SKM-1 treated with dmso at 0.1 percent for 144 hours (cell line): Measurements from ENCODE around the gene SOX9.
"Not testable (repeated sequence)": the region's sequence is repeated elsewhere in the genome, so short reads cannot be mapped to it uniquely, and the experiment has no call there.

Source experiments
- DNase-seq: peaks from one replicate; lab custom pipeline; 2025; ENCODE audit not compliant: unreplicated experiment; lab: John Stamatoyannopoulos, UW

The SOX9 gene

DNA sequence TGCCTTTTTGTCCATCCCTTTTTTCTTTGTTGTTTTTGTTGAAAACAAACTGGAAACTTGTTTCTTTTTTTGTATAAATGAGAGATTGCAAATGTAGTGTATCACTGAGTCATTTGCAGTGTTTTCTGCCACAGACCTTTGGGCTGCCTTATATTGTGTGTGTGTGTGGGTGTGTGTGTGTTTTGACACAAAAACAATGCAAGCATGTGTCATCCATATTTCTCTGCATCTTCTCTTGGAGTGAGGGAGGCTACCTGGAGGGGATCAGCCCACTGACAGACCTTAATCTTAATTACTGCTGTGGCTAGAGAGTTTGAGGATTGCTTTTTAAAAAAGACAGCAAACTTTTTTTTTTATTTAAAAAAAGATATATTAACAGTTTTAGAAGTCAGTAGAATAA lies 4.9 kb downstream of the SOX9 start:
- no peak for DNase-seq

DNA sequence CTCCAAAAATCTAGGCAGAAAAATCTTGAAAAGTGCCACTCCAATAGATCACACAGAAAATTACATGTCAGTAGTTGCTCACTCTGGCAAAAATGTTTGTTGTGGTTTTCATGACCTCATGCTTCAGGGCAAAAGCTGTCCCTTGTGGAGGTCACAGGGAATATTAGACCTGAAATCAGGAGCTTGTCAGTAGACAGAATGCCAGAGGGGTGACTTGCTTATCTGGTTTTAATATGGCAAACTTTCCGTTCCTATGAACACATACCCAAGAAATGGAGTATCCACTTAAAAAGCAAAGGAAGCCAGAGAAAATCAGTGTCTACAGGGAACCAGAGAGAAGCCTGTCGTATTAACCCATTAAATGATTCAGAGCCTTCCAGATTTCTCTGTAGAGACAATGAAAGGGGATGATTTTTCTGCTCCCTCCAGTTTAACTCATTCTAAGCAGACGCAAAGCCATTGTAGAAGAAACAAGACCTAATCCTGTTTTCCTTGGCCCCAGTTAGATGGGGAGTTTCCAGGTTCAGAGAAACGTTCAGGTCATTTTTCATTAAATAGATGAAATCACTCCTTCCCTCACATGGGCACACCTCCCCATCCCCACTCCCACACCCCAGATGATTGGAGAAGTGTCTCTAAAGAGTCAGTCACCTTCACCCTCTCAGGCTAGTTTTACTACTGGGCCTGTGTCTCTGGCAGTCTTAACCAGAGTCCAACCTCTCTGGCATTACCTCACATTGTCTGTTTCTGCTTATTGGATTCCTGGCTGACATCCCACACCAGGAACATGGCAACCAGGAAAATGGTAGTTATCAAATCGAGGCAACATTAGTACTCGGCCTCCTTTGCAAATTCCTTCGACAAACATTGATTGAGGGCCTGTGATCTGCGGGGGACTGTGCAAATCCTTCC lies 6.0 kb downstream of the SOX9 start:
- DNase-seq: no peak

DNA sequence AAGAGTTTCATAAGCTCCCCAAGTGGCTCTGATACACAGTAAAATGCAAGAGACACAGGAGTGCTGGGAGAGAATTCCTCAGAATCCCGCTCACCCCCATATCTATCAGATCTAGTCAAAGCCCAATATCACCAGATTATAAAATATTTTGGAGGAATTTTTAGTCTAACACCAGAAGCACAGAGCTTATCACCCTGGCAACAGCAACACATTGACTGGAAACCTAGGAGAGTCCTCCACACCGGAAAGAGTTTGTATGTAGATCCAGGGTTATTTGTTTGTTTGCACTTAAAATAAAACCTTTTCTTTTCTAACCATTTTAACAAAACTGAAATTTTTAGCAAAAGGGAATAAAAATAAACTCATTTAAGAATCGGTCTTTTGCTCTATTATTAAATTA lies 7.2 kb downstream of the SOX9 start:
- no peak for DNase-seq

DNA sequence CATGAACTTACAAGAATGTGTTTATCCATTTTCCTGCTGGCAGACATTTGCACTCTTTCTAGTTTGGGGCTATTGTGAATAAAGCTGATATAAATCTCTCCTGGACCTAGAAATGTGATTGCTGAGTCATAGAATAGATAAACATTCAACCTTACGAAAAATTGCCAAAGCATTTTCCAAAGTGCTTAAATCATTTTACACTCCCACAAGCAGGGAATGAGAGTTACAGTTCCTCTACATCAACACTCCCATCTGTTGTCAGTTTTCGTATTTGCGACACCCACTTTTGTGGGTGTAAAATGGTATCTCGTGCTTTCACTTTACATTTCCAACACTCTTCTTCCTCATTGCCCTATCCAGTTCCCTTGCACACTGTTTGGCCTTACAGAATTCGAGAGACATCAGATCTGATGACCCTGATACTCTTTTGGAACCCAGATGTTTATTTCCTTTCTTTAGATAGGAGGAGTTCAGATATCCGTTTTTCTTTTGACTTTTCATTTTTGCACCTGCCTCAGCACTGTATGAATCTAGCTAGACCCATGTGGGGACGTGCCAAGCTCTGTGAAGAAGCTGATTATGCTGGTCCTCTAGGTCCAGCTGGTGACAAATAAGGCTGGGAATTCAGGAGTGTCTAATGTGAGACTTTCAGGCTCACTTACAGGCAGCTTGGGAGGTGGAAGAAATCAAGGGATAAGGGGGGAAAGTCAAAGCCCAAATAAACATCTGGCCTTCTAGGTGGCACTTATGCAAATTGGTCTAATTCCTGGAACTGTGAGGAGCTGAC lies 14.0 kb downstream of the SOX9 start:
- DNase-seq: no peak

DNA sequence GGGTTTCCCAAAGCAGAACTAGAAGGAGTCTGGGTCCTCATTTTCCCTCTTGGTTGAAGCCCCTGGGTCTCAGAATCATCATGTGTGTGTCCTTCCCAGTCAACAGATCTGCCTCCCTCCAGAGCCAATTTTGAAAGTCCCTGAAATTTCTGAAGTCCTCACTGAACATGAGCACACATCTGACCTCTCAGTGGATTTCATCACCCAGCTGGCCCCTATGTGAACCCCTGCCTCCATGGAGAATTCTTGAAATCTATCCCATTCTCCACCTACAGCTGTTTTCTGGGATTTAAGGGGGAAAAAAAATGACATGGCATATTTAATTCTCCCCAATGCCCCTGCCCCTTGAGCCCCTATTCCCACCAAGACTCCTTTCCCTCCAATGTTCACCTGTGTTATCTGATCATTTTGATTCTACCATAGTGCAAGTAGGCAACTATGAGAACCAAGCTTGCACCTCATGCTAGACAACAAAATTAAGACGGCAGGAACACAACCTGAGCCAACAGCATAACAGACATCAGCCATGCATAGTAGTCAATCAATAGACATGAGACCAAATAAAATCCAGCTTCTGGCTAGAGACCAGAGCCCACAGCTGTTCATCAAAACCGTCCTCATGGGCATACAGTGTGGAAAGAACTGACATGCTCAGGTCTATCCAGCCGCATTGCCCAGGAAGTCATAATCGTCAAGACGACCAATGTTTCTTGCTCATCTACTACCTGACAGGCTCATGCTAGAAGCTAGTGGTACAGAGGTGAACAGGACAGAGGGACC lies 14.9 kb downstream of the SOX9 start:
- no peak for DNase-seq

DNA sequence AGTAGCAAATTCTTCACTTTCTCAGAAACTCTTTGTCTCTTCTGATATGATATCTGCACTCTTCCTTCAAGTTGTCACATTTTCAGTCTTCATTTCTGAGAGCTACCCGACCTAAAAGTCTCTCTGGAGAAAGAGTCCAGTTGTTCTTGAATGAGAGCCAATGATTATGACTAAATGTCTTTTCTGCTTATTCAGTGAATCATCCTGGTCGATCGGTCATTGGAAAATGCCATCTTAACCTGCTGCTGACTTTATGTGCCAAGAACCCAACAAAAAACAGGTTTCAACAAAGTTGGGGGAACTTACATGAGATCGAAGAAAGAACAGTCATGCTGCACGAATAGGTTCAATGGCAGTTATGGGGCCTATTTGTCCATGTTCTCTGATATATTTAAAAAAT lies 15.9 kb downstream of the SOX9 start:
- no peak for DNase-seq

DNA sequence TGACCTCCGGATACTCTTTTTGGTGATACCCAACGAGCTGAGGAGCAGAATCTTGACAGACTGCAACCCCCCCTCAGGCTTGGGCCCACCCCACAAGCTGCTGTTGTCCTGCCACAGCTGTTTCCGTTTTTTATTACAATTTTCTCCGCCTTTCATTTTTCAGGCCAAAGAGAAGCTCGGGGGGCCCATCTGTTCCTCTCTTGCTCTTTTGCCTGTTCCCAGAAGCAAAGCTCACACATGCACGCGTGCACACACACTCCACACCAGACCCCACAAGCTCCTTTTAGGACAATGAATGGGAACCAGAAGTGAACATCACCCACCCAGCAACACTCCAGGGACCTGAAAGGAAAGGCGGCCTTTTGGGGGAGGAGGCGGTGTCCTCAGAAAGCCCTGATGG lies 16.3 kb downstream of the SOX9 start:
- no peak for DNase-seq

DNA sequence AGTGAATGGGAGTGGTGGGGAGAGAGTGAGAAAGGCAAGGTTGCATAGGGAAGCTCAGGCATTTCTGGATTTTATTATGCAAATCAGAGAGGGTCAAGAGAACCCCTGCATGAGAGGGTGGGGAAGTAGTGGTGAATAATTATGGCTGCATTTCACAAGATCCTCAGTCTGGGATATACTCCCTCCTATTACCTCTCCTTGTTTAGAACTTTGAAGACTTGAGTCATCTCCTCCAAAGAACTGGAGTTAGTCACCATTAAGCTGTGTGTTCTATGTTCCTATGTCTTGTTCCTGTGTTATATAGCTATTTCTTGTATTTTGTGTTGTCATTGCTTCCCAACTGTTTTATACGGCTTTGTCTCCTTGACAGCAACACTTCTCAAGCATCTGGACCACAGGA lies 18.4 kb downstream of the SOX9 start:
- DNase-seq: no peak

DNA sequence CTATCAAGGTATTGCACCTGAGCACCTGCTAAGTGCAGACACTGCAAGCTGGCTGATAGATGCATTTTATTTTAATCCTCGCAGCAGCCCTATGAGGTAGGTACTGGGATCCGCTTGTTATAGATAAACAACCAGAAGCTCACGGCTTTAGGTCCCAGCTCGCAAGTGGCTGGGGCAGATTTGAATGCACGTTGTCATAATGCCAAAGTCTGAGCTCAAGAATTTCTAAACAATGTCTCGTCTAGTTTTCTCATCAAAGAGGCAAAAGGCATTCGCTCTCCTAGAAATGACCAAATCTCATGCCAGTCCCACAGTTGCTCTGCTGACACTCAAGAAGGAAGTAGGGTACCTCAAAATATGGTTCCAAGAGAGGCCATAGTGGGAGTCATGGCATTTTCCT lies 20.5 kb downstream of the SOX9 start:
- DNase-seq: no peak

DNA sequence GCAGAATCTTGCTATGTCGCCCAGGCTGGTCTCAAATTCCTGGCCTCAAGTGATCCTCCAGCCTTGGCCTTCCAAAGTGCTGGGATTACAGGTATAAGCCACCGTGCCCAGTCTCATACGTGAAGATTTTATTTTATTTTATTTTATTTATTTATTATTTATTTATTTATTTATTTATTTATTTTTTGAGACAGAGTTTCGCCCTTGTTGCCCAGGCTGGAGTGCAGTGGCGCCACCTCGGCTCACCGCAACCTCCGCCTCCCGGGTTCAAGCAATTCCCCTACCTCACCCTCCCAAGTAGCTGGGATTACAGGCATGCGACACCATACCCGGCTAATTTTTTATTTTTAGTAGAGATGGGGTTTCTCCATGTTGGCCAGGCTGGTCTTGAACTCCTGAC lies 21.3 kb downstream of the SOX9 start:
- not testable (repeated sequence) for DNase-seq

DNA sequence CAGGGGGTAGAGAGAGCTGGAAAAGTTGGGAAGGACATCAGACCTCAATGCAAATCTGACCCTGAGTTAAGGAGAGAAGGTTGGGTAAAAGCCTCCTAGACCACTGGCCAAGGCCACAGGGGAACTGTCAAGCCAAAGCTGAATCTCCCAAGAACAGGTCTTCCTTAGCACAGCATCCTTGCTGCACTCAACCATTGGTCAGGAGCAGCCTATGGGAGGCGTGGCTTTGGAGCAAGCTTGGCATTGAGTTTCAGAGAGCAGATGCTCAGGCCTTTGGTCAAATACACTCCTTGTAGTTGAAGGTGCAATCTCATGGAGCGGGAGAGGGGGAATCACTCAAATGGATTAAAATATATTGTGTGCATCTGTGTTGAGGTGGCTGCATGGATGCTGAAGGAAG lies 21.8 kb downstream of the SOX9 start:
- DNase-seq: no peak

DNA sequence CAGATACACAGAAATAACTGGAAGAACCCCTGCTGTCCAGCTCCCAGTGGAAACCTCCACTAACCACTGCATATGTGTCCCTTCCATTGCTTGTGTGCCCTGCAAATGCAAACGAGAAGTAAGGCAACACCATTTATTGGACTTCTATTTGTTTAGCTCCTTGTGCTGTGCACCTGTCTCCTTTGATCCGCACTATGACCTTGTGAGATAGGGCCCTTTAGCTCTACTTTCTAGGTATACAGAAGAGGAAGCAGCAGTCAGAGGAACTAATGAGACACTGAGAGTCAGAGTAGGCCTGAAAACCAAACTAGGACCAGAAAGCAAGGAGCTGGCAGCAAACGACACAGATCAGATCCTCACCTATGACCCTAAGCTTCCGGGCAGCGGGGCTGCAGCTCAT lies 22.4 kb downstream of the SOX9 start:
- no peak for DNase-seq

DNA sequence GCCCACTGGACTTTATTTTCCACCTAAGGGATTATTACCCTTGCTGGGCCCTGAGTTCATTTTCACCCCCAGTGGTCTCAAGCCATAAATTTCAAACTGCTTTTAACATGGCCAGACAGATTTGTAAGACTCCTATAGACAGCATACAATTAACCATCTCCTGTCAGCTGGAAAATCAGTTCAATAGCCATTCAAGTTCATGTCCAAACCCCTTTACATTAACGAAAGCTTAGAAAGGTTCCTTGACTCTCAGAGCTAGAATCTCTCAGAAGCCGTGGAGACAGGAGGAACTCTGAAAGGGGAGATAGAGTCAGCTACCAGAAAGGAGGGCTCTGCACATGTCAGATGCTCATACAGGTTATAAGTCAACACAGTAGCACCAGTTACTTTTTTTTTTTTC lies 23.3 kb downstream of the SOX9 start:
- no peak for DNase-seq

DNA sequence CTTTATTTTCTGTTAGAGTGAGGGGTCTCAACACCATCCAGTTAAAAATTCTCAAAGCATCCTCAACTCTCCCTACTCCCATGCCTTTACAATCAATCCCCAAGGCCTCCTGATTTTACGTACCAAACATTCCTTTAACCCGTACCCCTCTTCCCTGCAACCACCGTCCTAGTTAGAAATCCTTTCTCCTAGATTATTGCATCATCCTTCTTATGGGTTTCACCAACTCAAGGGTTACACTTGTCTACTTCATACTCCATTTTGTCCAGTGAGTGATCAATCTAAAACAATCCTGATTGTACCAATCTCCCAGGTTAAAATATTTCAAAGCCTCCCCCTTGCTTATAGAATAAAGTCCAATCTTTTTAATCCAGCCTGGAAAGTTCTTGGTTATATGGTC lies 24.7 kb downstream of the SOX9 start:
- no peak for DNase-seq

DNA sequence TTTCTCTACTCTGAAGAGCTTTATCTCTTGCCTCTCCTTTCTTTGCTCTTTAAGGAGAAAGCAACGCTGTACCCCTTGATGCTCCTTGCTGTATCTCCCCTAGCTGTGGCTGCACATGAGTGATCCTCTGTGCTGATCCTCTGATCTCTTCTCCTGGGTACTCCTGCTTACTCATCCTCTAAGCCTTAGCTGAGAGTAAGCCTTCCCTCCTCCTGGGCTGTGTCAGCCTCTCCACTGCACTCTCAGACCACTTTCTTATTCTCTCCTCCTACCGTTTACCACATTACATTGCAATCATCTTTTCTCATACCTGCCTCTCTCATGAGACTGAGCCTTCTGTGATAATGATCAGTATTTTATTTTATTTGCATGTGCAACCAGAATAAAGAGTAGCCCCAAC lies 25.1 kb downstream of the SOX9 start:
- no peak for DNase-seq

DNA sequence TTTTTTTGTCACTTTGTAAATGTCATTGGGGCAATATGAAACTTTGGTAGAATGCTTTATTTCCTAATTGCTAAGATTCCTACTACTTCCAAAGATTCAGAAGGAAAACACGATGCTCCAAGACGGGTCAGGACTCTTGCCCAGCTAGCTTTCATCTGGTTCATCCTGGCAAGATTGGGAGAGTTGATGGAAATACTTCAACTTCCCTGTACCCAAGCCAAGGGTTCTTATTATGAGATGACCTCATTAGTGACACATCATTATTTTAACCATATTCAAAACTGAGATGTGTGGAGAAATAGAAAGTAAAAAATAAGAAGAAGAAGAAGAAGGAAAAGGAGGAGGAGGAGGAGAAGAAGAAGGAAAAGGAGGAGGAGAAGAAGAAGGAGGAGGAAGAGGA lies 25.6 kb downstream of the SOX9 start:
- no peak for DNase-seq

DNA sequence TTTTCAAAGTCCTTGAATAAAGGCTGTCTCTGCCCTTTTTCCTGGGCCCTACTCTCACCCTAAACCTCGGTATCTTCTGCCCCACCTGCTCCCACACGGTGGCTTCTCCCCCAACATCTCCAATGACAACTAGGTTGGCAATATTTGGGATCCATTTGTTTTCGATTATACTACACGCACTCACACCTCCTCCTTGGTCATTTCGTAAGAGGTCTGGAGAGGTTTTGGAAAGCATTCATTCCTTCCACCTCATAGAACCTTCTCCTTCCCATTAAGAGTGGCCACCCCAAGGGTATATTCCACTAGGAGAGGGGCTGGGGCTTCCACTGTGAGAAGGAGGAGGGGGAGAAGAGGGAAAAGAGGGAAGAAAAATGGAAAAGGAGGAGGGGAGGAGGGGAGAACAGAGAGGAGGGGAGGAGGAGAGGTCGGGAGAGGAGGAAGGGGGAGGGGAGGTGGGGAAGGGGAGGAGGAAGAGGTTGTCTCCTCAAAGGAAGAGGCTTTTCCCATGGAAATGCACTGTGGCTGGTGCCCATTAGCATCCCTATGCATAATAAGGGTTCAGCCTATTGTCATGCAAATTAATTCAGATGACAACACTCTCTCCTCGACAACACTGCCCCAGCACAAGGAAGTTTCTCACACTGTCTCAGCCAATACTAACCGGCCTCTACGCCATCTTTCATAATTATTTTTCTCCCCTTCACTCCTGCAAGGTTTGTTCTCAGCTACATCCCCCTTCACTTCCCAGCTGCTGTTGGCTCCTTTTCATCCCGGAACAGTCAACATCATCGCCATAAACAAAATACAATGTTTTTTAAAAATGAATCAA lies 30.0 kb downstream of the SOX9 start:
- DNase-seq: no peak

DNA sequence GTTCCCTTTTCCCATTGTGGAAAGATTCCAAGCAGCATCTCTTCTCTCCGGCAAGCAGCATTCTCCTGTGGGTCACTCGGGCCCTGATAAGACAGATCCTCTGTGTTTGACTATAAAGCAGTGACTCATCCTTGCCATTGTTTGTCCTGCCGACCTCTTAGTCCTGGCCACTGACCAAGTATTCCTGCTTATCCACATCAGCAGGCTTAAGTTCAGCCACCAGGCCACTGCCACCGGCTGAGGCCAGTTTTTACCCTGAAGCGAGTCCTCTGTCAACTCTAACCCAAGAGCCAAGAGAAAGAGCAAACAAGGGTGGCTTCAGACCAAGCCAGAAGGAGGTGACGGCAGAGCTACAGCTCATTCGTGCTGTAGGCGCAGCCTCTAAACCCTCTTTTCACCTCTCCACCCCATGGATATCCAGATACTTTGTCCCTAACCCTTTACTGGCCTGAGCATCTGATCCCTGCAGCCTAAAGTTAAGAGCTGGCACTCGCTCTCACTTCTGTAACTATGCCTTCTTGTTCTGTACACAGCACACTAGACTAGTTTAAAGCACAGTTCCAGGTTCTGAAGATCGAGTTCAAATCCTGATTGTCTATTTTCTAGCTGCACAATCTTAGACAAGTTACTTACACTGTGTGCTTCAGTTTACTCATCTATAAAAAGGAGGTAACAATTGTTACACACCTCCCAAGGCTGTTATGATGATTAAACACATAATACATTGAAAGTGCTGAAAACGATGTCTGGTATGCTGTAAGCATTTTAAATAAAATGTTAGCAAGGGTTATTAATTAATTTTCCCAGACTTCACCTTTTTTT lies 31.0 kb downstream of the SOX9 start:
- DNase-seq: no peak

DNA sequence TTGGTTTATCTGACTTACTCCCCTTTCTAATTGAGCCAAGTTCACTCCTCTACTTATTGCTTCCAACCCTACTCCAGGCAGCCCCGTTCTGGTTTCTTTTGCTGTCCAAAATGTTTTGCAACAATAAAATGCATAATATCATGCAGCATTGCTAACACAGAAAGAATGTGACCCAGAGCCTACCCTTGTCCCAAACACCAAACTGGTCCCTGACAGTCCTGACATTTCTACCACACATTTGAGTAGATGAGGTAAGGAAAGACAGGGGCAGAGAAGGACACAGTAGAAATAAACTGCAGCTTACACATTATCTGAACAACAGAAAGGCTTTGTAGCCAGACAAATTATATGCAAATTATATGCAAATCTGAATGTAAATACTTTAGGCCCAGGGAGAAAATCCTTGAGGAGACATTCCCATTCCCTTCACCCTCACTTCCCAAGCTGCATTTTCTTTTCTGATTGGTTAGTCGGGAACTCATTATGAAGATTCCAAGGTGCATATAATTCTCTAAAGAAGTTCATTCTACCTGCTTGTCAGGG lies 31.6 kb downstream of the SOX9 start:
- no peak for DNase-seq
